DOHH2 (cell line): Measurements from ENCODE around the gene EPB41L5.

ENCODE experiments used
- H3F3A ChIP-seq: fragments of 200-600 bp; sonication (generic), shearing (Covaris generic); 2 replicates; pipeline ENCODE4 v1.6.0; 2016; ENCODE audit warnings: antibody characterized with exemption, mild to moderate bottlenecking; ENCODE audit not compliant: control insufficient read depth, insufficient read depth
- H3K27ac ChIP-seq: fragments of 200-600 bp; sonication (generic); 2 replicates; pipeline ENCODE4 v1.5.1; 2014; ENCODE audit warnings: low read depth, mild to moderate bottlenecking, low read length, moderate library complexity
- H3K27me3 ChIP-seq: fragments of 200-600 bp; sonication (generic); 2 replicates; pipeline ENCODE4 v1.6.1; 2014; ENCODE audit warnings: mild to moderate bottlenecking, low read length, mixed read lengths; ENCODE audit not compliant: control insufficient read depth
- H3K36me3 ChIP-seq: fragments of 200-600 bp; sonication (generic); 2 replicates; pipeline ENCODE4 v1.6.1; 2014; ENCODE audit warnings: mild to moderate bottlenecking, low read length, moderate library complexity, mixed read lengths; ENCODE audit not compliant: control insufficient read depth
- H3K4me1 ChIP-seq: fragments of 200-600 bp; sonication (generic); 2 replicates; pipeline ENCODE4 v1.6.1; 2014; ENCODE audit warnings: mild to moderate bottlenecking, low read length, mixed read lengths; ENCODE audit not compliant: control insufficient read depth
- H3K4me2 ChIP-seq: fragments of 200-600 bp; sonication (generic); 2 replicates; pipeline ENCODE4 v1.6.0; 2014; ENCODE audit warnings: mild to moderate bottlenecking, low read length, moderate library complexity
- H3K4me3 ChIP-seq: fragments of 200-600 bp; sonication (generic); 2 replicates; pipeline ENCODE4 v1.5.1; 2014; ENCODE audit warnings: mild to moderate bottlenecking, low read length, mixed read lengths
- H3K79me2 ChIP-seq: fragments of 200-600 bp; sonication (generic); 2 replicates; pipeline ENCODE4 v1.6.1; 2014; ENCODE audit warnings: mild to moderate bottlenecking, low read length, mixed read lengths; ENCODE audit not compliant: control insufficient read depth
- H3K9me2 ChIP-seq: fragments of 200-600 bp; sonication (generic); replicated peaks from 2 replicates; pipeline ENCODE4 v1.6.1; 2014; ENCODE audit warnings: mild to moderate bottlenecking, low read length, mixed read lengths; ENCODE audit not compliant: control insufficient read depth
- H3K9me3 ChIP-seq: fragments of 200-600 bp; sonication (generic); 2 replicates; pipeline ENCODE4 v1.6.1; 2014; ENCODE audit warnings: antibody characterized with exemption, low read length, mixed read lengths; ENCODE audit not compliant: control insufficient read depth, insufficient read depth
- H4K20me1 ChIP-seq: fragments of 200-600 bp; sonication (generic); 2 replicates; pipeline ENCODE4 v1.6.0; 2014; ENCODE audit warnings: low read depth, mild to moderate bottlenecking, antibody characterized with exemption, low read length, moderate library complexity; ENCODE audit not compliant: control insufficient read depth, insufficient read depth
- EZH2phosphoT487 ChIP-seq: fragments of 200-600 bp; sonication (generic); IDR thresholded peaks from 2 replicates; pipeline ENCODE4 v1.6.1; 2017; ENCODE audit warnings: borderline replicate concordance, mild to moderate bottlenecking, antibody characterized with exemption, low read length, moderate library complexity, mixed read lengths
- TF ChIP-seq, protein P1 (sequence below): fragments of 200-600 bp; sonication (generic); IDR thresholded peaks from one replicate; pipeline ENCODE4 v1.5.1; 2014; ENCODE audit warnings: antibody characterized with exemption, mild to moderate bottlenecking, low read depth, low read length; ENCODE audit not compliant: poor library complexity, severe bottlenecking

The EPB41L5 gene

GRCh38 chr2:120004254-120004653, 8.6 kb upstream of the EPB41L5 start:
- Histone ChIP-seq H3K9me3 (no peaks in the 10 kb centered on the region), H3K4me2 (no peak overlapping the region), H3K27ac (no peak overlapping the region), H3K79me2 (no peaks in the 10 kb centered on the region), H3K4me3 (no peak overlapping the region), H4K20me1 (no peaks in the 10 kb centered on the region), H3K9me2 (no peaks in the 10 kb centered on the region), H3K36me3 (no peaks in the 10 kb centered on the region), H3K4me1 (no peaks in the 10 kb centered on the region), H3K27me3 (peaks cover 4% of the 10 kb centered on the region; the same call in 1 of the 2 replicates), H3F3A (no peaks in the 10 kb centered on the region)
- TF ChIP-seq, protein P1, sequence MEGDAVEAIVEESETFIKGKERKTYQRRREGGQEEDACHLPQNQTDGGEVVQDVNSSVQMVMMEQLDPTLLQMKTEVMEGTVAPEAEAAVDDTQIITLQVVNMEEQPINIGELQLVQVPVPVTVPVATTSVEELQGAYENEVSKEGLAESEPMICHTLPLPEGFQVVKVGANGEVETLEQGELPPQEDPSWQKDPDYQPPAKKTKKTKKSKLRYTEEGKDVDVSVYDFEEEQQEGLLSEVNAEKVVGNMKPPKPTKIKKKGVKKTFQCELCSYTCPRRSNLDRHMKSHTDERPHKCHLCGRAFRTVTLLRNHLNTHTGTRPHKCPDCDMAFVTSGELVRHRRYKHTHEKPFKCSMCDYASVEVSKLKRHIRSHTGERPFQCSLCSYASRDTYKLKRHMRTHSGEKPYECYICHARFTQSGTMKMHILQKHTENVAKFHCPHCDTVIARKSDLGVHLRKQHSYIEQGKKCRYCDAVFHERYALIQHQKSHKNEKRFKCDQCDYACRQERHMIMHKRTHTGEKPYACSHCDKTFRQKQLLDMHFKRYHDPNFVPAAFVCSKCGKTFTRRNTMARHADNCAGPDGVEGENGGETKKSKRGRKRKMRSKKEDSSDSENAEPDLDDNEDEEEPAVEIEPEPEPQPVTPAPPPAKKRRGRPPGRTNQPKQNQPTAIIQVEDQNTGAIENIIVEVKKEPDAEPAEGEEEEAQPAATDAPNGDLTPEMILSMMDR: no peak
- no peak for TF ChIP-seq EZH2phosphoT487

DNA sequence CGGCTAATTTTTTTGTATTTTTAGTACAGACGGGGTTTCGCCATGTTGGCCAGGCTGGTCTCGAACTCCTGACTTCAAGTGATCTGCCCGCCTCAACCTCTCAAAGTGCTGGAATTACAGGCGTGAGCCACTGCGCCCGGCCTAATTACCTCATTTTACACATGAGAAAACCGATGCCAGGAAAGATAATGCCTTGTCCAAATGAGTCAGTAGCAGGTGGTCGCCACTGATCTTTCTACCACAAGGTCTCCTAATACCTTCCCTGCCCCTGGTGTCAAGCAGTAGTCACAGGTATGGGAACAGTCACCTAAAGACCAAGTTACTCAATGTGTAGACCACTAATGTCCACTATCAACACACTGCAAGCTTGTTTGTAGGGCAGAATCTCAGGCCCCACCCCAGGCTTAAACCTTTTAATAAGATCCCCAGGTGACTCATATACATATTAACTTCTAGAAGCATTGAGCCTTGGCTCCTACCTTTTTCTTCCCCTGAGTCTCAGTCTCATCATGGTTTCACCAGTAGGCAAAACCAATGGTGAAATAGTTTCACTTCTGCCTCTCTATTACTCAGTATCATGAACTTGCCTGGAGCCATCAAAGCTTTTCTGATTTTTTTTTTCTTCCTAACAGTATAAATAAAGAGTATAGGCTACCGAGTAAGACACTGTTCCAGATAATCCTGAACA, 6.9 kb upstream of the EPB41L5 start:
- Histone ChIP-seq H3K36me3 (no peaks in the 10 kb centered on the region), H4K20me1 (no peaks in the 10 kb centered on the region), H3K4me3 (no peak overlapping the region), H3K79me2 (no peaks in the 10 kb centered on the region), H3K27me3 (peaks cover 7% of the 10 kb centered on the region; the same call in 1 of the 2 replicates), H3F3A (no peaks in the 10 kb centered on the region), H3K27ac (no peak overlapping the region), H3K9me2 (no peaks in the 10 kb centered on the region), H3K4me1 (no peaks in the 10 kb centered on the region), H3K9me3 (no peaks in the 10 kb centered on the region), H3K4me2 (no peak overlapping the region)
- no peak for TF ChIP-seq EZH2phosphoT487
- TF ChIP-seq, protein P1: no peak

DNA sequence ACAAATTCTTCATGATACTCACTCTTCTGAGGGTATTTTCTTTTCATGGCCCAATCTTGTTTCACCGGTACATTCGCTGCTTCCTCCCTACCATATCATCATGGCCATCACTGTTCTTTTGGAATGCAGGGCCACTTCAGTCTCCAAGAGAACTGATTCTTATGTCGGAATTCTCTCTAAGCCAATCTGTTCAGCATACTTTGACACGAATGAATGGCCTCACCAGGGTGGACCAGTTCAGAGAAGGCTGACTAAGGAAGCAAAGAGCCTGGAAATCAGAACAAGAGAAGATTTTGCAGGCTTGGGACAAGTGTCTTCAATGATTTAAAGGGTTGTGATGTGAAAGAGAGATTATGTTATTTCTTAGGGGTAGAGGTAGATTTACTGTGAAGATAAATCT, 5.0 kb upstream of the EPB41L5 start:
- Histone ChIP-seq H3K36me3 (no peaks in the 10 kb centered on the region), H3K27me3 (peaks cover 7% of the 10 kb centered on the region; the same call in 1 of the 2 replicates), H3K9me2 (no peaks in the 10 kb centered on the region), H3K4me2 (no peak overlapping the region), H4K20me1 (no peaks in the 10 kb centered on the region), H3K9me3 (no peaks in the 10 kb centered on the region), H3K4me1 (peaks cover 7% of the 10 kb centered on the region), H3K4me3 (no peak overlapping the region), H3K27ac (no peak overlapping the region), H3F3A (0 out of 2 replicates have a peak, but pooled peaks cover 3% of the 10 kb centered on the region), H3K79me2 (no peaks in the 10 kb centered on the region)
- TF ChIP-seq EZH2phosphoT487: no peak
- TF ChIP-seq, protein P1: no peak
